ENCODE results near the gene MEN1.

The MEN1 gene

GRCh38 chr11:64759722-64760719, 50.3 kb downstream of the MEN1 start, which contains the start of gene PYGM:
Gene PYGM, minus strand, starts transcription at chr11:64759974. Its CDS starts 76 bp downstream, at chr11:64759898.
- Histone ChIP-seq H3K9me3 (ENCODE audit: control insufficient read depth, insufficient read depth, low read depth, low read length) (no peaks in the 10 kb centered on the region), H3K4me3 (ENCODE audit: low read depth, low read length) (no peak within 1 kb of the TSS), H3K4me1 (ENCODE audit: control insufficient read depth, insufficient read depth, low read length) (peaks cover 7% of the 10 kb centered on the region), H3K36me3 (ENCODE audit: control insufficient read depth in 2 of 2, insufficient read depth in 1 of 2, low read length in 2 of 2) (peaks cover 0 to 33% of the 10 kb centered on the region in 2 experiments; a peak in 1 of 3 replicates), H3K27ac (ENCODE audit: extremely low read depth, low read depth, low read length) (no peak within 1 kb of the TSS)
- ChIA-PET CTCF (interaction anchor here (0.5 to 1.1 kb wide), 3 partner anchors 14 to 16 kb away, joined by 3 to 4 read pairs (median 3); partner anchors contain the start of gene RASGRP2), POLR2A (interaction anchor here (0.5 to 5.8 kb wide), 6 partner anchors 12 to 86 kb away, joined by 3 to 42 read pairs (median 6); partner anchors contain the start of gene SF1)
- no peak for TF ChIP-seq ZNF132 (tag by site-specific recombination; IDR thresholded peaks at IDR 0.05; ENCODE audit: borderline replicate concordance)
- peak; percentile 19; the same call in 1 of the 2 replicates for TF ChIP-seq ZNF398 (tag by site-specific recombination; IDR thresholded peaks at IDR 0.05)
- TF ChIP-seq ZBTB17 (tag by site-specific recombination; IDR thresholded peaks at IDR 0.05) = 0 out of 2 replicates have a peak, but pooled peaks have one; percentile 32
- TF ChIP-seq ZXDB (tag by site-specific recombination; IDR thresholded peaks at IDR 0.05) = peak; percentile 58
- TF ChIP-seq ZBTB8A (tag by site-specific recombination; IDR thresholded peaks at IDR 0.05) = no peak
- peak; percentile 73 for TF ChIP-seq GLIS2 (tag by site-specific recombination; IDR thresholded peaks at IDR 0.05)
- no peak for TF ChIP-seq ZNF37A (tag by site-specific recombination; IDR thresholded peaks at IDR 0.05)
- TF ChIP-seq ZSCAN18 (tag by site-specific recombination; IDR thresholded peaks at IDR 0.05) = no peak
- TF ChIP-seq ZNF600 (tag by site-specific recombination; IDR thresholded peaks at IDR 0.05) = 0 out of 2 replicates have a peak, but pooled peaks have one; percentile 32
- TF ChIP-seq ZBTB49 (tag by site-specific recombination; IDR thresholded peaks at IDR 0.05; ENCODE audit: low read depth) = no peak
- no peak for TF ChIP-seq HOXC10 (CRISPR knock-in tag; IDR thresholded peaks at IDR 0.05)
- peak; percentile 66 for TF ChIP-seq SP2 (tag by site-specific recombination; IDR thresholded peaks at IDR 0.05)
- TF ChIP-seq ZNF776 (tag by site-specific recombination; IDR thresholded peaks at IDR 0.05; ENCODE audit: borderline replicate concordance) = no peak
- no peak for TF ChIP-seq ZBTB48 (tag by site-specific recombination; IDR thresholded peaks at IDR 0.05)
- no peak for TF ChIP-seq ZBTB6 (tag by site-specific recombination; IDR thresholded peaks at IDR 0.05)
- no peak for TF ChIP-seq AEBP2 (tag by site-specific recombination; IDR thresholded peaks at IDR 0.05; ENCODE audit: borderline replicate concordance)
- no peak for TF ChIP-seq ZNF747 (tag by site-specific recombination; IDR thresholded peaks at IDR 0.05)
- TF ChIP-seq ZNF792 (tag by site-specific recombination; IDR thresholded peaks at IDR 0.05) = no peak
- 0 out of 2 replicates have a peak, but pooled peaks have one; percentile 25 for TF ChIP-seq SP3 (tag by site-specific recombination; IDR thresholded peaks at IDR 0.05)
- no peak for TF ChIP-seq ZNF248 (tag by site-specific recombination; IDR thresholded peaks at IDR 0.05)
- no peak for TF ChIP-seq REPIN1 (tag by site-specific recombination; IDR thresholded peaks at IDR 0.05; ENCODE audit: low read depth)
- peak; percentile 55 for TF ChIP-seq GLIS1 (tag by site-specific recombination; IDR thresholded peaks at IDR 0.05)
- no peak for TF ChIP-seq ZNF423 (tag by site-specific recombination; IDR thresholded peaks at IDR 0.05)
- no peak for TF ChIP-seq ZNF433 (tag by site-specific recombination; IDR thresholded peaks at IDR 0.05; ENCODE audit: low read depth)

Measured in HEK293 (cell line).